ENCODE results near the gene KCNK1.

- TF ChIP-seq CTCF (IDR thresholded peaks at IDR 0.05) (no peak), POLR2A (IDR thresholded peaks at IDR 0.05) (no peak)
Measured at GRCh38 chr1:233647636-233648035, 33.7 kb downstream of the KCNK1 start.
